Right lobe of liver (tissue), 4 donors: ENCODE measurements around the gene NRXN3.

ENCODE experiments used
- POLR2A ChIP-seq: fragments of 450-650 bp; IDR thresholded peaks from one replicate; pipeline ENCODE4 v1.6.1; 2017; ENCODE audit warnings: antibody characterized with exemption, mild to moderate bottlenecking
- TF ChIP-seq, protein P1 (sequence below), 4 donors: fragments of 200-600 bp in 3 of 4; fragments of 450-650 bp in 1 of 4; IDR thresholded peaks; one replicate each; pipeline versions ENCODE4 v1.5.1 to v1.8.0; 2016 to 2022; ENCODE audit warnings: antibody characterized with exemption in 4 of 4, mild to moderate bottlenecking in 2 of 4
- donor health status: DM: no; HTN: no; CAD: no.
- donor health status: DM: no; HTN: no; CAD: no.
- donor health status: DM: no; HTN: yes; CAD: no.

DNA sequence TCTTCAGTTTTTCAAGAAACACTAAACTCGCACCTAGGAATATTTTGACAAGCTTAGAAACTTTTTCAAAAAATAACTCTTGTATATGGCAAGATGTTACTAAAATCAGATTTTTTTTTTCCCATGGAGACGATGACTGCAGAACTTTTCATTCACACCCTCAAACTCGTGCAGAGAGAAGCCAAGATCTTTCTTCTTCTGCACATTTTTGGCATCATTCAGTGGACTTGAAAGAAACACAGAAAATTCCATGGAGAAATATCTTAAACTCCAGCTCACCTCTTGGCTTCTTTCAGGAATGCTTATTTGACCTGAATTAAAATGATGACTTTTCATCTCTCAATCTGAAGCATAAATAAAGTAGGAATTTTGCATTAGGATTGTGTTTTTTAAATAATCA lies 919.4 kb downstream of the NRXN3 start:
- TF ChIP-seq, protein P1, sequence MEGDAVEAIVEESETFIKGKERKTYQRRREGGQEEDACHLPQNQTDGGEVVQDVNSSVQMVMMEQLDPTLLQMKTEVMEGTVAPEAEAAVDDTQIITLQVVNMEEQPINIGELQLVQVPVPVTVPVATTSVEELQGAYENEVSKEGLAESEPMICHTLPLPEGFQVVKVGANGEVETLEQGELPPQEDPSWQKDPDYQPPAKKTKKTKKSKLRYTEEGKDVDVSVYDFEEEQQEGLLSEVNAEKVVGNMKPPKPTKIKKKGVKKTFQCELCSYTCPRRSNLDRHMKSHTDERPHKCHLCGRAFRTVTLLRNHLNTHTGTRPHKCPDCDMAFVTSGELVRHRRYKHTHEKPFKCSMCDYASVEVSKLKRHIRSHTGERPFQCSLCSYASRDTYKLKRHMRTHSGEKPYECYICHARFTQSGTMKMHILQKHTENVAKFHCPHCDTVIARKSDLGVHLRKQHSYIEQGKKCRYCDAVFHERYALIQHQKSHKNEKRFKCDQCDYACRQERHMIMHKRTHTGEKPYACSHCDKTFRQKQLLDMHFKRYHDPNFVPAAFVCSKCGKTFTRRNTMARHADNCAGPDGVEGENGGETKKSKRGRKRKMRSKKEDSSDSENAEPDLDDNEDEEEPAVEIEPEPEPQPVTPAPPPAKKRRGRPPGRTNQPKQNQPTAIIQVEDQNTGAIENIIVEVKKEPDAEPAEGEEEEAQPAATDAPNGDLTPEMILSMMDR (IDR thresholded peaks at IDR 0.05): no peak
- no peak for TF ChIP-seq POLR2A
